Right atrium auricular region (tissue), 2 donors: ENCODE data around the gene MTCH1. TPM values are rescaled to one million over a fixed set of nuclear protein-coding genes. Genes with fewer than 3 reads are reported as not detected.

Source experiments
- DNase-seq: peaks from one replicate; pipeline ENCODE4 v3.0.0-alpha.2; 2019; ENCODE audit warnings: low spot score
- H3K27ac ChIP-seq, 2 donors: fragments of 200-600 bp; sonication (generic); 1 replicate in 1 of 2; 2 replicates in 1 of 2; pipeline ENCODE4 v1.5.1; 2016 to 2019
- H3K27me3 ChIP-seq, 2 donors: fragments of 200-600 bp; sonication (generic); one replicate each; pipeline versions ENCODE4 v1.5.1 to v1.6.0; 2017 to 2019
- H3K36me3 ChIP-seq: fragments of 200-600 bp; sonication (generic); one replicate; pipeline ENCODE4 v1.5.1; 2016
- H3K4me1 ChIP-seq, 2 donors: fragments of 200-600 bp; sonication (generic); one replicate each; pipeline versions ENCODE4 v1.5.1 to v1.6.0; 2017 to 2019
- H3K4me3 ChIP-seq, 2 donors: fragments of 200-600 bp; sonication (generic); 1 replicate in 1 of 2; 2 replicates in 1 of 2; pipeline ENCODE4 v1.5.1; 2017 to 2019; ENCODE audit warnings: mild to moderate bottlenecking in 1 of 2, moderate library complexity in 1 of 2
- H3K9me3 ChIP-seq, 2 donors: fragments of 200-600 bp; sonication (generic); one replicate each; pipeline ENCODE4 v1.5.1; 2019
- total RNA-seq, 2 donors: library from RNA; depleted of rRNA; stranded (reverse); fragments of >200 nt; gene quantifications; one replicate each; pipeline ENCODE4 v1.1.0, GENCODE V29; 2016
- TF ChIP-seq, protein P1 (sequence below), 2 donors: fragments of 200-600 bp; sonication (generic); IDR thresholded peaks; one replicate each; pipeline ENCODE4 v1.5.1; 2019; ENCODE audit warnings: antibody characterized with exemption in 2 of 2

The MTCH1 gene
- total RNA-seq, 2 donors from 2014 or later: 155 to 259 TPM

DNA sequence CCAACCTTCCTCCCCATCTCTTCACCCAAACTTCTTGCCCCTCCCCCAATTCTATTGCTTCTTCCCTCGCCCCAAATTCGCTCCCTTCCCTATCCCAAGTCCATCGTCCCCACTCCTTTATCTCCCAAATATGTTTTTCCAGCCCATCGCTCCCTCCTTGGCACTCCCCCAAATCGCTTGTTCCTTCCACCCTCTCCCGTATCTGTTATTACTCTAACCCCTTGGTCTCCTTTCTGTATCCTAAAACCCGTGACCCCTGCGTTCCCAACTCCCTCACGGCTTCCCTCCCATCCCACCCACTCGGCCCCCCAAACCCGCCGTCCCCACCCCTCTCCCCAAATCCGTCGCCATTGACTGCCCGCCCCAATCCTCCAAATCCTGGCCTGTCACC is 584 bp downstream of the MTCH1 start:
- Histone ChIP-seq H3K36me3 (peaks cover 7% of the 10 kb centered on the region), H3K9me3 (no peaks in the 10 kb centered on the region), H3K27ac (peak overlapping the region; percentile 97 to 98), H3K27me3 (no peaks in the 10 kb centered on the region), H3K4me3 (peak overlapping the region; percentile 98 to 99), H3K4me1 (peaks cover 0 to 61% of the 10 kb centered on the region in 2 donors)
- TF ChIP-seq, protein P1, sequence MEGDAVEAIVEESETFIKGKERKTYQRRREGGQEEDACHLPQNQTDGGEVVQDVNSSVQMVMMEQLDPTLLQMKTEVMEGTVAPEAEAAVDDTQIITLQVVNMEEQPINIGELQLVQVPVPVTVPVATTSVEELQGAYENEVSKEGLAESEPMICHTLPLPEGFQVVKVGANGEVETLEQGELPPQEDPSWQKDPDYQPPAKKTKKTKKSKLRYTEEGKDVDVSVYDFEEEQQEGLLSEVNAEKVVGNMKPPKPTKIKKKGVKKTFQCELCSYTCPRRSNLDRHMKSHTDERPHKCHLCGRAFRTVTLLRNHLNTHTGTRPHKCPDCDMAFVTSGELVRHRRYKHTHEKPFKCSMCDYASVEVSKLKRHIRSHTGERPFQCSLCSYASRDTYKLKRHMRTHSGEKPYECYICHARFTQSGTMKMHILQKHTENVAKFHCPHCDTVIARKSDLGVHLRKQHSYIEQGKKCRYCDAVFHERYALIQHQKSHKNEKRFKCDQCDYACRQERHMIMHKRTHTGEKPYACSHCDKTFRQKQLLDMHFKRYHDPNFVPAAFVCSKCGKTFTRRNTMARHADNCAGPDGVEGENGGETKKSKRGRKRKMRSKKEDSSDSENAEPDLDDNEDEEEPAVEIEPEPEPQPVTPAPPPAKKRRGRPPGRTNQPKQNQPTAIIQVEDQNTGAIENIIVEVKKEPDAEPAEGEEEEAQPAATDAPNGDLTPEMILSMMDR (IDR thresholded peaks at IDR 0.05): no peak
- no peak for DNase-seq

DNA sequence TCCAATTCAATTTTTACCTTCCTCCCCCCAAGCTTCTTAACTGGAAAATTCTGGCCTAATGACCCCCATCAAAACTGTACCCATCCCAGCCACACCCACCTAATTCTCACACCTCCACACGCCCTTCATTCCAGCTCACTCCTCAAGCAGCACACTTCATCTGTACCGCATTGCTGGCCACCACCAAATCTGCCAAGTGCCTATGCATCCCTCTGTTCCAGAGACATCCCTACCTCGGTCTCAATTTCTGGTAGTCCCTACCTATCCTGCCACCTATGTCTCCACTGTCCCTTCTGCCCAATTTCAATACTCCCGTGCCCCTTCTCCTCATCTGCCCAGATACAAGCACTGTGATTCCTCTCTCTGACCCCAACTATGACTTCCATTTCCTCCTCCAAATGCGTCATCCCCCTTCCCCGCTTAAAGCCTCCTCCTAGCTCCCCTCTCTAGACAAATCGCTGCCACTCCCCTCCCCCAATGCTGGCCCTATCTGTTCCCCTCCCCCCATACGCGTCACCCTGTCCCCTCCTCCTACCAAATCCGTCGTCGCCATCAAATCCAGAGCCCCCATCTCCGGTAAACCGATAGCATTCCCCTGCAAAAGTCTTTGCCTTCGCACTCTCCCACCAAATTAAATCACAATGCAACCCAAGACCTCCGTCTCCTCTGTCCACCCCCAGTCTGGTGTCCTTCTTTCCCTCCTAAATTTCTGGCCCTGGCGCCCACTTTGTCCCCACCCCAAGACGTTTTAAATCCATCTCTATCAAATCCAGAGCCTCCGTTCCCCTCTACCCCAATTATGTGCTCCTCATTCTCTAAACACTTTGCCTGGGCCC is 1.2 kb downstream of the MTCH1 start:
- H3K27ac ChIP-seq: peak overlapping the region; percentile 97 to 98

DNA sequence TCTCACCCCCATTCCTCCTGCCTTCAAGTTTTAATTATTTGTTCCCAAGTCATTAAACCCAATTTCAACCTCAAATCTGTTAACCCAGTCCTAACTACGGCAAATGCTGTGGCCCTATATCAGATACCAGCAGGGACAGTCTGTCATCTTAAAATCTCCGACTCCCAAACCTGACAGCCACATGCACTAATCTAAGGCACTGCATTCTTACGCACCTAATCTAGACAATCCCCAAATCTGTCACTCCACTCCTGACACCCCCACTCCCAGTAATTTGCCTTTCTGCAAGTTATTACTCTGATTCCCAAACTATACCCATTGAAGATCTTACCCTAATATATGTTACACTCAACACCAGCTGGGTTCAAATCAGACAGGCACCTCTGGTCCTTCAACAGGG is 2.5 kb downstream of the MTCH1 start:
- peak overlapping the region; percentile 97 to 98 for H3K27ac ChIP-seq
- TF ChIP-seq, protein P1 (IDR thresholded peaks at IDR 0.05): no peak
- peaks cover 0 to 76% of the 10 kb centered on the region in 2 donors for H3K4me1 ChIP-seq
- no peak overlapping the region for H3K4me3 ChIP-seq
- no peaks in the 10 kb centered on the region for H3K9me3 ChIP-seq
- no peak for DNase-seq
- H3K27me3 ChIP-seq: no peaks in the 10 kb centered on the region
- H3K36me3 ChIP-seq: peaks cover 8% of the 10 kb centered on the region

More for the DNA sequence above, 1.2 kb downstream of the MTCH1 start:
- Histone ChIP-seq H3K4me3 (peak overlapping the region; percentile 98 to 99), H3K36me3 (peaks cover 7% of the 10 kb centered on the region), H3K9me3 (no peaks in the 10 kb centered on the region), H3K27me3 (no peaks in the 10 kb centered on the region), H3K4me1 (peaks cover 0 to 67% of the 10 kb centered on the region in 2 donors)
- peak; percentile 78 for DNase-seq
- TF ChIP-seq, protein P1 (IDR thresholded peaks at IDR 0.05): no peak

DNA sequence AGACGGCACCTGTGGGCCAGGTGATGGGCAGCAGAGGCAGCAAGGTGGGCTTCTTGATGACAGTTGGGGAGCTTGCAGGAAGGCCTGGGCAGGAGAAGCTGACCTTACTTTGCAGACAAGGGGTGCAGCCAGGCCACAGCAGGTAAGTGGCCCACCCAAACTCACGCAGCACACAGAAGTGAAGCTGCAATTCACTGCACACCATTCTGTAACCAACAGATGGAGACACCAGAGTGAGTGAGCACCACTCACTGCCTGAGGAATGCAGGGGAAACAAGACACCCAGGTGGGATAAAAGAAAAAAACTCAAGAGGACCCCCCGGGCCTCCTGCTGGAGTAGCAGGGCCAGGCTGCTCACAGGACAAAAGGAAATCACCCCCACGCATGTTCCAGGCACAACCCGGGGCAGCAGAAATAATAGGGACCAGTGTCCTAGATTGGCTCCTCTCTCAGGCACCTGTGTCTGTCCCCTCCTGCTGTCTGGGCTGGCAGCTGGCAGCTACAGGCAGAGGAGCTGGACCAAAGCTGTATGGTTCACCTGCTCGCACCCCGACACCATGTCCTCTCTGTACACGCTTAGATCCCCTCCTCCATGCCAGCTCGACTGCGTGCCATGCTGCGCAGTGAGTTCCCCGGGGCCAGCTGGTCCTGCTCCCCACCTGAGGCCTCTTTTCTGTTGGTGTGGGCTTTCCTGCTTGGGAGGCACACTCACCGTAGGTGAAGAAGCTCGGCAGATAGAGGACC is 4.9 kb downstream of the MTCH1 start:
- DNase-seq: no peak

DNA sequence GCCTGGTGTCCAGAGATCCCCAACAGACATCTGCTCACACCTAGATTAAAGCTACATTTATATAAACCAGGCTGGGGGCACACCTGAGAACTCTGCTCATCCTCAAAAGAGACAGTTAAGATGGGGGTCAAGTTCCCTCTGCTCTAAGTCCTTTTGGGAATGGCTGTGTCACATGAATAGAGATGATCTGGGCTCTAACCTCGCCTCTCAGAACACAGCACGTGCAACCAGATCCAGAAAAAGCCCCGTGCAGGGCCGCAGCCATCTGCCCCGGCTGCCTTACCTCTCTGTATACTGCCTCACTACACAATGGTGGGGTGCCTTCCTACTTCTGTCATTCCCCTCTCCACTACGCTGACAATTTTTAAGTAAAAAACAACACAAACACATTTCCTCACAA is 5.9 kb downstream of the MTCH1 start:
- Histone ChIP-seq H3K4me1 (peaks cover 0 to 91% of the 10 kb centered on the region in 2 donors), H3K27me3 (no peaks in the 10 kb centered on the region), H3K9me3 (no peaks in the 10 kb centered on the region), H3K27ac (peak overlapping the region; percentile 66 to 98), H3K4me3 (no peak overlapping the region), H3K36me3 (peaks cover 42% of the 10 kb centered on the region)
- DNase-seq: no peak
- TF ChIP-seq, protein P1 (IDR thresholded peaks at IDR 0.05): no peak

More for the DNA sequence above, 4.9 kb downstream of the MTCH1 start:
- TF ChIP-seq, protein P1 (IDR thresholded peaks at IDR 0.05): peak in 1 of 2 donors; percentile 34
- Histone ChIP-seq H3K9me3 (no peaks in the 10 kb centered on the region), H3K4me1 (peaks cover 0 to 83% of the 10 kb centered on the region in 2 donors), H3K4me3 (no peak overlapping the region), H3K27ac (peak overlapping the region; percentile 66 to 98), H3K36me3 (peaks cover 32% of the 10 kb centered on the region), H3K27me3 (no peaks in the 10 kb centered on the region)
